Subcutaneous adipose tissue (tissue), 4 donors: ENCODE data around the gene ERO1B. TPM values are rescaled to one million over a fixed set of nuclear protein-coding genes. Genes with fewer than 3 reads are reported as not detected.

Experiments
- CTCF ChIP-seq: fragments of 450-650 bp; IDR thresholded peaks from one replicate; pipeline ENCODE4 v1.5.1; 2016; ENCODE audit warnings: low read depth, mild to moderate bottlenecking, control low read depth, antibody characterized with exemption, moderate library complexity
- total RNA-seq, 4 donors: library from RNA; depleted of rRNA; stranded (reverse); fragments of >200 nt; gene quantifications; one replicate each; pipeline ENCODE4 v1.1.0, GENCODE V29; 2016

The ERO1B gene
- total RNA-seq, 4 donors from 2014 or later, result 10.9 to 17.1 (median 12.9) TPM

GRCh38 chr1:236207121-236207520 lies 74.6 kb downstream of the ERO1B start:
- no peak for TF ChIP-seq CTCF

GRCh38 chr1:236206548-236206947 lies 75.2 kb downstream of the ERO1B start:
- TF ChIP-seq CTCF, result no peak

- no peak for TF ChIP-seq CTCF
Observed at GRCh38 chr1:236204656-236205055, 77.1 kb downstream of the ERO1B start.

- no peak for TF ChIP-seq CTCF
Observed at GRCh38 chr1:236204039-236204438, 77.7 kb downstream of the ERO1B start.

DNA sequence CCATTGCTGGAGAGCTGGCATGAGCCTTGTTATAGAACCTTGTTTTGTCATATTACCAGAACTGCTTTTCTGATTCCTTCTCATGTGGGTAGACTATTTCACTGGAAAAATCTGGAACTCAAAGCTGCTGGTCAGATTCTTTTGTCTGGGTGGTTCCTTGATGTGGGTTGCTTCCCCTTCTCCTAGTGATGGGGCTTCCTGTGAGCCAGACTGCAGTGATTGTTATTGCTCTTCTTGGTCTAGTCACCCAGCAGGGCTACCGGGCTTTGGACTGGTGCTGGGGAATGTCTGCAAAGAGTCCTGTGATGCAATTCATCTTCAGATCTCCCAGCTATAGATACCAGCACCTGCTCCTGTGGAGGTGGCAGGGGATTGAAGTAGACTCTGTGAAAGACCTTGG lies 80.0 kb downstream of the ERO1B start:
- TF ChIP-seq CTCF, result no peak

- TF ChIP-seq CTCF, result no peak
Observed at GRCh38 chr1:236200925-236201324, 80.8 kb downstream of the ERO1B start.

- no peak for TF ChIP-seq CTCF
Observed at GRCh38 chr1:236193184-236193583, 88.6 kb downstream of the ERO1B start.

DNA sequence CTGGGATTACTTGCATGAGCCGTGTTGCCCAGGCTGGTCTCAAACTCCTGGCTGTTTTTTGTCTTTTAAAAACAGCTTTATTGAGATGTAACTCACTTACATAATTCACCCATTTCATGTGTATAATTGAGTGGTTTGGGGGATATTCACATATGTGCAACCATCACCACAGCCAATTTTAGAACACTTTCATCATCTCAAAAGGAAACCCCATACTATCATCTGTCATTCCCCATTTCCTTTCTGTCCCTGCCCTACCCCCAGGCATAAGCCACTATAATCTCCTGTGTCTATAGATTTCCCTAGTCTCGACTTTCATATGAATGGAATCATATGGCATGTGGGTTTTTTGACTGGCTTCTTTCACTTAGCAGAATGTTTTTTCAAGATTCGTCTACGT lies 96.1 kb downstream of the ERO1B start:
- TF ChIP-seq CTCF, result no peak
